ENCODE results near the gene ANTKMT.

The ANTKMT gene

DNA sequence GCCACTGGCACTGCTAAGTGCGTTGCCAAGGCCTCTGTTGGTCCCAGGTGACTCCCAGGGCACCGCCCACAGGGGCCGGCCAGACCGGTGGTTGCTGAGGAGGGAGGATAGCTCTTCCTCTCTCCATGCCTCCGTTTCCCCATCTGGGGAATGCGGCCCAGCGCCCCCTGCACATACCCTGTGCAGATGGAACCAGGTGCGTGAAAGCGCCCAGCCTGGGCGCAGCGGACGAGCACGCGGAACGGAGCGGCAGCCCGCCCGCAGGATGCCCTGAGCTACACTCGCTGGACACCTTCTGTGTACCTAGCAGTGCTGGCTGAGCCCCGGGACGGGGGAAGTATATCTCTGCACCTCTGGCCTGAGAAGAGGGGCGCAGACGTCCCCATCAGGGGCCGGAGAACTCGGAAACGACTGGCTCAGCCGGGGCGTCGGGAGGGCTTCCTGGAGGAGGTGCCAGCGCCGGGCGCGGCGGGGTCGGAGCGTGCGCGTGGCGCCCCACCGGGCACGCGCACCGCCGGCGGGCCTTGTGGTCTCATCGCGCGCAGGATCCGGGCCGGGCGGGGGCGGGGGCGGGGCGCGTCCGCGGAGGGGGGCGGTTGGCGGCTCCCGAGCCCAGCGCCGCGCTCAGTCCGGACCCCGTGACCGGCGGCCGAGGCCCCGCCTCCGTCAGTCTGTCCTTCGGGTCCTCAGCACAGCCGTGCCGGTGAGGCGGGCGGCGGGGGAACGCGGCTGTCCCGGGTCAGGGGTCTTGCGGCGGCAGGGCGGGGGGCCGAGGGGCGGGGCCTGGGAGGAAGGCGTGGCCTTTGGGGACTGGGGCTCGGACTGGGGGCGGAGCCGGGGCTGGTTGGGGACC lies 5.7 kb downstream of the ANTKMT start, which contains the start of the genes CCDC78 and HAGHL:
Gene CCDC78 (minus strand): TSS at position 6 of the 853 bp plus-strand sequence. CDS start 76 bp downstream, outside the sequence.
Gene HAGHL (plus strand): TSS at position 669 of the 853 bp plus-strand sequence. CDS start 404 bp downstream, outside the sequence.
- no peak for TF ChIP-seq SPI1 (IDR thresholded peaks at IDR 0.05; ENCODE audit: borderline replicate concordance, low read depth)
- TF ChIP-seq POLR2AphosphoS5 (IDR thresholded peaks at IDR 0.05; ENCODE audit: low read depth), result no peak; the same call in 1 of the 2 replicates
- TF ChIP-seq GABPA (IDR thresholded peaks at IDR 0.05; ENCODE audit: low read depth), result no peak
- TF ChIP-seq, protein P1, sequence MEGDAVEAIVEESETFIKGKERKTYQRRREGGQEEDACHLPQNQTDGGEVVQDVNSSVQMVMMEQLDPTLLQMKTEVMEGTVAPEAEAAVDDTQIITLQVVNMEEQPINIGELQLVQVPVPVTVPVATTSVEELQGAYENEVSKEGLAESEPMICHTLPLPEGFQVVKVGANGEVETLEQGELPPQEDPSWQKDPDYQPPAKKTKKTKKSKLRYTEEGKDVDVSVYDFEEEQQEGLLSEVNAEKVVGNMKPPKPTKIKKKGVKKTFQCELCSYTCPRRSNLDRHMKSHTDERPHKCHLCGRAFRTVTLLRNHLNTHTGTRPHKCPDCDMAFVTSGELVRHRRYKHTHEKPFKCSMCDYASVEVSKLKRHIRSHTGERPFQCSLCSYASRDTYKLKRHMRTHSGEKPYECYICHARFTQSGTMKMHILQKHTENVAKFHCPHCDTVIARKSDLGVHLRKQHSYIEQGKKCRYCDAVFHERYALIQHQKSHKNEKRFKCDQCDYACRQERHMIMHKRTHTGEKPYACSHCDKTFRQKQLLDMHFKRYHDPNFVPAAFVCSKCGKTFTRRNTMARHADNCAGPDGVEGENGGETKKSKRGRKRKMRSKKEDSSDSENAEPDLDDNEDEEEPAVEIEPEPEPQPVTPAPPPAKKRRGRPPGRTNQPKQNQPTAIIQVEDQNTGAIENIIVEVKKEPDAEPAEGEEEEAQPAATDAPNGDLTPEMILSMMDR (IDR thresholded peaks at IDR 0.05; ENCODE audit: insufficient read depth, low read length), result no peak
- TF ChIP-seq, protein P2, sequence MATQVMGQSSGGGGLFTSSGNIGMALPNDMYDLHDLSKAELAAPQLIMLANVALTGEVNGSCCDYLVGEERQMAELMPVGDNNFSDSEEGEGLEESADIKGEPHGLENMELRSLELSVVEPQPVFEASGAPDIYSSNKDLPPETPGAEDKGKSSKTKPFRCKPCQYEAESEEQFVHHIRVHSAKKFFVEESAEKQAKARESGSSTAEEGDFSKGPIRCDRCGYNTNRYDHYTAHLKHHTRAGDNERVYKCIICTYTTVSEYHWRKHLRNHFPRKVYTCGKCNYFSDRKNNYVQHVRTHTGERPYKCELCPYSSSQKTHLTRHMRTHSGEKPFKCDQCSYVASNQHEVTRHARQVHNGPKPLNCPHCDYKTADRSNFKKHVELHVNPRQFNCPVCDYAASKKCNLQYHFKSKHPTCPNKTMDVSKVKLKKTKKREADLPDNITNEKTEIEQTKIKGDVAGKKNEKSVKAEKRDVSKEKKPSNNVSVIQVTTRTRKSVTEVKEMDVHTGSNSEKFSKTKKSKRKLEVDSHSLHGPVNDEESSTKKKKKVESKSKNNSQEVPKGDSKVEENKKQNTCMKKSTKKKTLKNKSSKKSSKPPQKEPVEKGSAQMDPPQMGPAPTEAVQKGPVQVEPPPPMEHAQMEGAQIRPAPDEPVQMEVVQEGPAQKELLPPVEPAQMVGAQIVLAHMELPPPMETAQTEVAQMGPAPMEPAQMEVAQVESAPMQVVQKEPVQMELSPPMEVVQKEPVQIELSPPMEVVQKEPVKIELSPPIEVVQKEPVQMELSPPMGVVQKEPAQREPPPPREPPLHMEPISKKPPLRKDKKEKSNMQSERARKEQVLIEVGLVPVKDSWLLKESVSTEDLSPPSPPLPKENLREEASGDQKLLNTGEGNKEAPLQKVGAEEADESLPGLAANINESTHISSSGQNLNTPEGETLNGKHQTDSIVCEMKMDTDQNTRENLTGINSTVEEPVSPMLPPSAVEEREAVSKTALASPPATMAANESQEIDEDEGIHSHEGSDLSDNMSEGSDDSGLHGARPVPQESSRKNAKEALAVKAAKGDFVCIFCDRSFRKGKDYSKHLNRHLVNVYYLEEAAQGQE (IDR thresholded peaks at IDR 0.05; ENCODE audit: insufficient replicate concordance, low read depth), result no peak
- Histone ChIP-seq H3K27me3 (ENCODE audit: insufficient read depth, poor library complexity, severe bottlenecking) (no peaks in the 10 kb centered on the region), H3K27ac (replicated peaks) (peak within 1 kb of the TSS; percentile 65), H3K4me3 (replicated peaks; ENCODE audit: insufficient read depth, low read length) (peak within 1 kb of the TSS; percentile 66)
- DNase-seq (ENCODE audit: low read depth in 1 of 2, low spot score in 1 of 2), result peak; percentile 62 to 72

DNA sequence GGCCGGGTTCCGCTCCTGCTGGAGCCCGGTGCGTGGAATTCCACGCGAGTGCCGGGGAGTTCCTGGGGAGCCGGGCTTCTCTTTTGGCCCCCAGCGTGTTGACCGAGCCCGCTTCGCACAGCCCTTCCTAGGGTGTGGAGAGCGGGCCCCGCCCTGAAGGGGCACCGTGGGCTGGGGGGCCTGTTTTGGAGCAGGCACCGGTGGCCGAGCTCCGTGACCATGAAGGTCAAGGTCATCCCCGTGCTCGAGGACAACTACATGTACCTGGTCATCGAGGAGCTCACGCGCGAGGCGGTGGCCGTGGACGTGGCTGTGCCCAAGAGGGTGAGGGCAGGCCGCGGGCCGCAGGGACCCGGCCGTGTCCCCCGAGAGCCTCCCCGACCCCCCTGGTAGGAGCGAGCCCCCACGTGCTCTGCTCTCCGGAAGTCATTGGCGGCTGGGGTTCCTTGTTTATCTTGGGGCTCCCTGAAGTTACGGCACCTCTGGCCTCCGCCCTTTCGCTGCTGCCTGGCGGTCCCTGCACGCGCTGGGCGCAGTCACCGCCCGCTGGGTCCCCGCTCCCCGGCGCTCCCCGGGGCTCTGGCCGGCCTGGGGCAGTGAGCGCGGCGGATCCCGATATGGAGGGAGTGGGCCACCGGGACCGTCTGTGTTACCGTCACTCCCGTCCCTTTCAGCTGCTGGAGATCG lies 6.5 kb downstream of the ANTKMT start:
- H3K27ac ChIP-seq (replicated peaks), result peak overlapping the region; percentile 65
- H3K27me3 ChIP-seq (ENCODE audit: insufficient read depth, poor library complexity, severe bottlenecking), result no peaks in the 10 kb centered on the region
- peak overlapping the region; percentile 66 for H3K4me3 ChIP-seq (replicated peaks; ENCODE audit: insufficient read depth, low read length)
- peak; percentile 55; the same call in 1 of the 2 replicates for TF ChIP-seq POLR2AphosphoS5 (IDR thresholded peaks at IDR 0.05; ENCODE audit: low read depth)
- TF ChIP-seq GABPA (IDR thresholded peaks at IDR 0.05; ENCODE audit: low read depth), result no peak
- DNase-seq (ENCODE audit: low read depth in 1 of 2, low spot score in 1 of 2), result peak in 1 of 2 experiments; percentile 46

- peak overlapping the region; percentile 65 for H3K27ac ChIP-seq (replicated peaks)
- H3K4me3 ChIP-seq (replicated peaks; ENCODE audit: insufficient read depth, low read length), result peak overlapping the region; percentile 66
- no peaks in the 10 kb centered on the region for H3K27me3 ChIP-seq (ENCODE audit: insufficient read depth, poor library complexity, severe bottlenecking)
- DNase-seq (ENCODE audit: low read depth in 1 of 2, low spot score in 1 of 2), result peak; percentile 81 to 83
- TF ChIP-seq, protein P2 (IDR thresholded peaks at IDR 0.05; ENCODE audit: insufficient replicate concordance, low read depth), result no peak
- TF ChIP-seq GABPA (IDR thresholded peaks at IDR 0.05; ENCODE audit: low read depth) (0 out of 2 replicates have a peak, but pooled peaks have one; percentile 7), POLR2AphosphoS5 (IDR thresholded peaks at IDR 0.05; ENCODE audit: low read depth) (peak; percentile 43; the same call in 1 of the 2 replicates)
- TF ChIP-seq, protein P1 (IDR thresholded peaks at IDR 0.05; ENCODE audit: insufficient read depth, low read length), result no peak
Observed at GRCh38 chr16:728131-728889, 7.4 kb downstream of the ANTKMT start.

Data from HL-60 (cell line).